ENCODE results near the gene DISP1. TPM values are rescaled to one million over a fixed set of nuclear protein-coding genes. Genes with fewer than 3 reads are reported as not detected.

The DISP1 gene
- total RNA-seq, 1 experiment from 2014 or later: 6.6 TPM

DNA sequence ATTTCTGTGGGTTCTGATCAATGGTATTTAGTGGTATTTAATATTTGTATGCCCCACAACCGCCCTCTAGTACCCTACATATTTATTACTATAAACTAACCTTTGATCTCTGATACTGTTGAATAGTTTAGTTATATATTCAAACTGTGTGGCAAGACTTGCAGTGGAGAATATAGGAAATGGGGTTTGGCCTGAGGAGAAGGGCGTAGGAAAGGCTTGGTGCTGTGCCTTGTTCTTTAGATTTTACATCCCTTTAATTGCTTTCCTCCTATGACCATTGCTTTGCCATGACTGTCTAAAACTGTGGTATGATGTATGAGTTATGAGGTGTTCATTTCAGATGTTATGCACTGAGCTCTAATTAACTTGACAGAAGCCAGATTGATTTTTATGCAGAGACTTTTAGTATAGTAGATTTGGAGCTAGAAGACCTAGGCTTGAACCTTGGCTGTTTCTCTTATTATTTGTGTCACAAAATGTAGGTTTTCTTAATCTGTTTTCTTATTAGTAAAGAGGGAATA, 18.6 kb downstream of the DISP1 start:
- no peaks in the 10 kb centered on the region for H3K36me3 ChIP-seq (ENCODE audit: control insufficient read depth, insufficient read depth, low read length)
- no peaks in the 10 kb centered on the region for H3K9me3 ChIP-seq
- POLR2A ChIA-PET: no interaction called here
- intact Hi-C loops (cut with micrococcal nuclease; ENCODE audit: unreplicated experiment): no loop called here
- H3K36me3 Mint-ChIP-seq (ENCODE audit: insufficient read depth, unreplicated experiment): no peaks in the 10 kb centered on the region
- no peaks in the 10 kb centered on the region for H3K27me3 Mint-ChIP-seq (ENCODE audit: insufficient read depth, unreplicated experiment)
- H3K9me3 Mint-ChIP-seq (ENCODE audit: unreplicated experiment): no peaks in the 10 kb centered on the region
- H3K27ac Mint-ChIP-seq (ENCODE audit: unreplicated experiment): no peak overlapping the region
- no peak overlapping the region for H3K4me3 Mint-ChIP-seq (ENCODE audit: unreplicated experiment)
- no peak for DNase-seq
- BruUV-seq (replicated peaks): no TSS peak
- peaks cover 2% of the 10 kb centered on the region for H3K4me1 Mint-ChIP-seq (ENCODE audit: low read depth, unreplicated experiment)
- no peaks in the 10 kb centered on the region for H3K27me3 ChIP-seq (replicated peaks; ENCODE audit: control insufficient read depth, insufficient read depth, low read length)
- H3K4me1 ChIP-seq: peaks cover 7% of the 10 kb centered on the region
- H3K4me3 ChIP-seq (ENCODE audit: low read depth, low read length): no peak overlapping the region
- TF ChIP-seq, protein P1, sequence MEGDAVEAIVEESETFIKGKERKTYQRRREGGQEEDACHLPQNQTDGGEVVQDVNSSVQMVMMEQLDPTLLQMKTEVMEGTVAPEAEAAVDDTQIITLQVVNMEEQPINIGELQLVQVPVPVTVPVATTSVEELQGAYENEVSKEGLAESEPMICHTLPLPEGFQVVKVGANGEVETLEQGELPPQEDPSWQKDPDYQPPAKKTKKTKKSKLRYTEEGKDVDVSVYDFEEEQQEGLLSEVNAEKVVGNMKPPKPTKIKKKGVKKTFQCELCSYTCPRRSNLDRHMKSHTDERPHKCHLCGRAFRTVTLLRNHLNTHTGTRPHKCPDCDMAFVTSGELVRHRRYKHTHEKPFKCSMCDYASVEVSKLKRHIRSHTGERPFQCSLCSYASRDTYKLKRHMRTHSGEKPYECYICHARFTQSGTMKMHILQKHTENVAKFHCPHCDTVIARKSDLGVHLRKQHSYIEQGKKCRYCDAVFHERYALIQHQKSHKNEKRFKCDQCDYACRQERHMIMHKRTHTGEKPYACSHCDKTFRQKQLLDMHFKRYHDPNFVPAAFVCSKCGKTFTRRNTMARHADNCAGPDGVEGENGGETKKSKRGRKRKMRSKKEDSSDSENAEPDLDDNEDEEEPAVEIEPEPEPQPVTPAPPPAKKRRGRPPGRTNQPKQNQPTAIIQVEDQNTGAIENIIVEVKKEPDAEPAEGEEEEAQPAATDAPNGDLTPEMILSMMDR (IDR thresholded peaks at IDR 0.05; ENCODE audit: insufficient read depth in 1 of 2, low read depth in 1 of 2, low read length in 1 of 2, severe bottlenecking in 1 of 2, unreplicated experiment in 1 of 2): no peak
- CTCF ChIA-PET: interaction anchor here (0.6 to 0.9 kb wide), 2 partner anchors 35 to 38 kb away, joined by 3 read pairs; no protein-coding TSS in a partner anchor

DNA sequence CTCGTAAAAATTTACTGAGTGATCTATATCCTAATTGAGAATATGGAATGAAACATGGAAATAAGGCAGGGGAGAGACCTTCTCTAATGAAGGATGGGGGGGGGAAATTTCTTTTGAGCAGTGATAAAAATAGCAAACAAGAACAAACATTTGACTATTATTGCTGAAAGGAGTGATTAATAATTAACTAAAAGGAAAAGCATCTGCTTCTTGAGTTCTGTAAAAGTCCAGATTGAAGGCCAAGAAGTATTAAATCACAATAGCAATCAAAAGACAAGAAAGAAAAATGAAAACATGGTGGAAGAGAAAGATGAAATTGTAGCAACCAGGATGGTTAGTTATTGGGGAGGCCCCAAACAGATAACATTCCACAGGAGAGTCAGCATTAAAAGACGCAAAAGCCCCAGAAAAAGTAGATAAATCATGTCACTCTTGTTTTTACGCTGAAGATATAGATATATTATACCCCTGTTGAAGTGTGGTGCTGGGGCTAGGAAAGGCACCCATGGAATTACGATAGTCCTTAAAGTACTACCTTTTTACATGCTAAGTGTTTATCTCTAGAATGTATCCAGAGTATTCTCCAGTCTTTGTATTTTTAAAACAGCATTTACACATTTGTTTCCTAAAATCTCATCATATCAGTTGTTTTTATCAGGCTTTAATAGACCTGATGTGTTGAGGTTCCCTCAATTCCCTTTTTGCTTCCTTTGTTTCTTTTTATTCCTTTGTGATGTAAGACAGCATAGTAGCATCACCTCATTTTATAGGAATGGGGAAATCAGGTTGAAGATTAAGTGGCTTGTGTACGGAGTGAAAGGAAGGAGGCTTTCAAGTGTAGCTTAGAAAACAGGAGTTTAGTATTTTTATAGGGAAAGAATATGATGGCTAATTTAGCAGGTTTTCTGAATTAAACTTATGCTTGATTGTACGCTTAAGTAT, 28.9 kb downstream of the DISP1 start:
- Histone ChIP-seq H3K9me3 (no peaks in the 10 kb centered on the region), H3K4me1 (peaks cover 23% of the 10 kb centered on the region), H3K36me3 (ENCODE audit: control insufficient read depth, insufficient read depth, low read length) (no peaks in the 10 kb centered on the region), H3K27me3 (replicated peaks; ENCODE audit: control insufficient read depth, insufficient read depth, low read length) (no peaks in the 10 kb centered on the region), H3K4me3 (ENCODE audit: low read depth, low read length) (no peak overlapping the region)
- H3K27me3 Mint-ChIP-seq (ENCODE audit: insufficient read depth, unreplicated experiment): no peaks in the 10 kb centered on the region
- no peak for DNase-seq
- intact Hi-C loops (cut with micrococcal nuclease; ENCODE audit: unreplicated experiment): no loop called here
- H3K36me3 Mint-ChIP-seq (ENCODE audit: insufficient read depth, unreplicated experiment): peaks cover 6% of the 10 kb centered on the region
- H3K27ac Mint-ChIP-seq (ENCODE audit: unreplicated experiment): peak overlapping the region; percentile 51
- no TSS peak for BruUV-seq (replicated peaks)
- POLR2A ChIA-PET: no interaction called here
- TF ChIP-seq, protein P1 (IDR thresholded peaks at IDR 0.05; ENCODE audit: insufficient read depth in 1 of 2, low read depth in 1 of 2, low read length in 1 of 2, severe bottlenecking in 1 of 2, unreplicated experiment in 1 of 2): no peak
- peaks cover 20% of the 10 kb centered on the region for H3K4me1 Mint-ChIP-seq (ENCODE audit: low read depth, unreplicated experiment)
- no peaks in the 10 kb centered on the region for H3K9me3 Mint-ChIP-seq (ENCODE audit: unreplicated experiment)
- H3K4me3 Mint-ChIP-seq (ENCODE audit: unreplicated experiment): peak overlapping the region; percentile 72
- CTCF ChIA-PET: no interaction called here

DNA sequence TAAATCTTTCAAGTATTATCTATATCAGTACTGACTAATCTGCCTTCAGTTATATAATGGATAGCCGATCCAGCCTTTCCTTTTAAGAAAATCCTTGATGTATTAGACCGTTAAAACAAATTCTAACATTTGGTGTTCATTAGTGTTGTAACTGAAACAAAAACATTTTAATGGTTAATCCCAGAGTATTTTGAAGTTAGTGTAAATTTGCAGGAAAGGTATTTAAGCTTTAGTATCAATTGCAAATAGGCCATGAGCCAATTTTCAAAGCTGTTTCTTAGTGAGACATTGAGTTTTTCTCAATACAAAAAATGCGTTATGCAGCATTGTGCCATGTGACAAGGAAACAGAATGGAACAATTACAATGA, 29.6 kb downstream of the DISP1 start:
- BruUV-seq (replicated peaks): no TSS peak
- CTCF ChIA-PET: no interaction called here
- peaks cover 23% of the 10 kb centered on the region for H3K4me1 ChIP-seq
- Mint-ChIP-seq H3K27me3 (ENCODE audit: insufficient read depth, unreplicated experiment) (no peaks in the 10 kb centered on the region), H3K36me3 (ENCODE audit: insufficient read depth, unreplicated experiment) (peaks cover 6% of the 10 kb centered on the region), H3K27ac (ENCODE audit: unreplicated experiment) (peak overlapping the region; percentile 51), H3K4me1 (ENCODE audit: low read depth, unreplicated experiment) (peaks cover 20% of the 10 kb centered on the region), H3K9me3 (ENCODE audit: unreplicated experiment) (no peaks in the 10 kb centered on the region), H3K4me3 (ENCODE audit: unreplicated experiment) (peak overlapping the region; percentile 72)
- no peaks in the 10 kb centered on the region for H3K27me3 ChIP-seq (replicated peaks; ENCODE audit: control insufficient read depth, insufficient read depth, low read length)
- no peaks in the 10 kb centered on the region for H3K36me3 ChIP-seq (ENCODE audit: control insufficient read depth, insufficient read depth, low read length)
- no peak for DNase-seq
- H3K9me3 ChIP-seq: no peaks in the 10 kb centered on the region
- no peak overlapping the region for H3K4me3 ChIP-seq (ENCODE audit: low read depth, low read length)
- intact Hi-C loops (cut with micrococcal nuclease; ENCODE audit: unreplicated experiment): no loop called here
- POLR2A ChIA-PET: no interaction called here
- TF ChIP-seq, protein P1 (IDR thresholded peaks at IDR 0.05; ENCODE audit: insufficient read depth in 1 of 2, low read depth in 1 of 2, low read length in 1 of 2, severe bottlenecking in 1 of 2, unreplicated experiment in 1 of 2): no peak

Data from Caco-2 (cell line).